ENCODE measurements around the gene PRELP. TPM values are rescaled to one million over a fixed set of nuclear protein-coding genes. Genes with fewer than 3 reads are reported as not detected.
"Not testable (repeated sequence)": the region's sequence is repeated elsewhere in the genome, so short reads cannot be mapped to it uniquely, and the experiment has no call there.

Gene PRELP
- total RNA-seq, 1 donor from 2014 or later: 1.5 TPM

DNA sequence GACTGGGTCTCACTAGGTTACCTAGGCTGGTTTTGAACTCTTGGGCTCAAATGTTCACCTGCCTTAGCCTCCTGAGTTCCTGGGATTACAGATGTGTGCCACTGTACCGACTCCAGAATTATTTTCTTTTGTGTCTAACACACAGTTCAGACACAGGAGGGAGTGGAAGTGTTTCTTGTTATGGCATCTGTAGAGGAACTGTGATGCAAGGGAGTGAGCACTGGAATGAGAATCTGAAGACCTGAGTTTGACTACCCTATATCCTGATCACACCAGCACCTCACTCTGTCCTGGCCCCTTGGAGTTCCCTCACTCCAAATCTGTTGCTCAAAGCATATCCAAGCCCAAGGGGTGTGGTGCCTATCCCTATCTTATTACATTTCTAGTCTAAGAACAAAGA lies 33.5 kb downstream of the PRELP start:
- ATAC-seq: no peak

DNA sequence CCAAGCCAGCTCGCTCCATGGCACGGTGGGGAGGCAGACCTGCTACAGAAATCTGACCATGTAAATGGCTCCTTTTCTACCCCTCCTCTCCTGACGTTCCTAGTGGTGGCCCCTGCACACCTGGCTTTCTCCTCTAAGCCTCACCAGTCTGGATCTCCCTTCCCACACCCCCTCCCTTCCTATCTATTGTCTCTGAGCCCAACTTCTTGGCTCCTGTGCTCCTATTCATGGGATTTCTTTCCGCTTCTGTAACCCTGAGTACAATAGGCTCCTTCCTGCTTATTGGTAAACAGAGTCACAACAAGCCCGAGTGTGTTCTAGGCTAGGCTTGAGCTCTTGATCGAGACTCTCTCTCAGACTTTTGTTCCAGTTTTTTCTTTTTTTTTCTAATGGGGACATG lies 35.9 kb downstream of the PRELP start:
- ATAC-seq: no peak

DNA sequence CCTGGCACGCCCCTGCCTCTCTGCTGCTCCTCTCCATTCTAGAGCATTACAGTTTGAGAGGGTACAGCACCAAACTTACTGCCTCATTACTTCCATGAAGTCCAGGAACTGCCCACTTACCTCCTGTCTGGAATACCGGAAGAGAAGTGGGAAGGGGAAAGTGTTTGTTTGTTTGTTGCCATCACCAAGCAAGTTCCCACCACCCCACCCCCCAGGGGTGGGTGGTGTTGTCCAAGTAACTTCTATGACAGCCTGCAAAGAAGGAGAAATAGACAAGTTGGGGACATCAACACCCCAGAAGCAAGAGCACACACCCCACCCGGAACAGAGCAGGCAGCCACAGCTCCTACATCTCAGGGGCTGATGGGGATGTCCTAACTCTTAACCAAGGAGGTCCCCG lies 36.3 kb downstream of the PRELP start:
- no peak for ATAC-seq

DNA sequence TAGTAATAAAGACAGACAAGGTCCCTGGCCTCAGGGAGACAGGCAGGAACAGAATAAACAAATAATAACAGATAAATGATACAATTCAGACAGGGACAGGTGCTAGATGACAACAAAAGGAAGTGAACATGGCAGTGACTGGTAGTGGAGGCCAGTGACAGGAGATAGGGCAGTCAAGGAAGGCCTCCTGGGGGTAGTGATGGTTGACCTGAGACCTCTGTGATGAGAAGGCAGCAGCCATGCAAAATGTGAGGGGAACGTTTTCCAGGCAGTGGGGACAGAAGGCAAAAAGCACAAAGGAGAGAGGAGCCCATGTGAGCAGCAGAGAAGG lies 36.9 kb downstream of the PRELP start:
- no peak for ATAC-seq

DNA sequence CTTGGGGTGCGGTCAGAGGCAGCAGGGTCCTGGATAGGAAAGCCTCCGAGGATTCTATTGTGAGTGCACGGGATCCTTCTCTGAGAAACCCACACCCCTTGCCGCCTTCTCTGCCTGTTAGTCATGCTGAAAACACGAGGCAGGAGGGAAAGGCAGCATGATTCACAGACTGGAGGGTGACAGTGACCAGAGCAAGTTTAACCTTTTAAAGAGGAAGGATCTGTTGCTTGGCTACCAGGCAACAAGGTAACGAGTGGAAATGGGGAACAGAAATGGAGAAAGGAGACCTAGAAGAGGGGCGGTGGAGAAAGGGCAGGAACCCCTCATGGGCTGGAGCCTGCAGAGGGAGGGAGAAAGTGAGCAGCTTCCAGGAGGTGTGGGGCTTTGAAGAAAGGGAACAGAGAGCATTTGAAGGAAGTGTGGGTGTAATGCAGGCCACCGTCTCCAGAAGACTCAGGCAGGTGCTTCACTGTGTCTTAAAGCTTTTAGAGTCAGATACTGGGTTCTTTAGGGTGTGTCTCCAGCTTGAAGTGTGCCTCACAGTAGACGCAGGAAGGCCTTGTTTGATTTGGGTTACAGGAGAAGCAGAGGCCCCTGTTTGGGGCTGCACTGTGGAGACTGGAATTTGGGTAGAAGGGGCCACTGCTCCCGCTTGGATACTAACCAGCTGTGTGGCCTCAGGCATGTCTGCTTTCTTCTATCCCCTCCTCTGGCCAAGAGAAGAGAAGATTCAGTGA lies 37.4 kb downstream of the PRELP start:
- ATAC-seq: peak; percentile 89

DNA sequence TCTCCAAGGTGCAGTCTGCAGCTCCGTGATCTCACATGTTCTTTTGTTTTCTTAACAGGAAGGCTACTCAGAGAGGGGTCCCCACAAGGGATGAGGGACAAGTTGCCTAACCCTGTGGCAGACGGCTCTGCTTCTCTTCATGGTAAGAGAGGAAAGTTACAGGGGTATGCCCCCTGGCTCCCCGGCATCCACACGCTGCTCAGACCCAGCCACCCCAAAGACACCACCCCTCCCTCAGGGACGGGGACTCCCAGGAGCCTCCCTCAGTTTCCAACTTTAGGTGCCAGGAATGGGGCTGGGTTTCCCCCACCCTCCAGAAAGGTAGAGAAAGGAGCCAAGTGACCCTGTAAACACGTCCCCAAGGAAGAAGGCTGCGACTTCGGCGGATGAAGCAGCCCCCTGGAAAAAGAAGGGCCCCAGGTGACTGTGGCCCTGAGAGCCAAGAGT lies 38.0 kb downstream of the PRELP start:
- no peak for ATAC-seq

DNA sequence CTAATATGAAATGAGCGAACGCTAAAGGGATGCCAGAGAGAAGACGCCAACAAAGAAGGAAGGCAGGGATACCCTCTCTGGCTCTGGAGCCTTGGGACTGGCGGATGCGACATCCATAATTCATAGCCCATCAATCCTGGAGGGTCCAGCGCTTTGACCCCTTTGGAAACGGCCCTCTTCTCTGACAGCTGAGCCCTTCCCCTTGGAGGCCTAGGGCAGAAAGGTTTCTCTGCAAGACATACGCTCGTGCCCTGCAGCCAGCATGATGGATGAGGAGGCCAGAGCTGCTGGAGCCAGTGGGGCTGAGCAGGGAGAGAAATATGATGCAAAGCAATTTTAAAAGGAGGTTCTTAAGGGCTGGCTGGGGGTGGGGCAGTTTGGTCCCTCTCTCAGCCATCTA lies 40.6 kb downstream of the PRELP start:
- no peak for ATAC-seq

DNA sequence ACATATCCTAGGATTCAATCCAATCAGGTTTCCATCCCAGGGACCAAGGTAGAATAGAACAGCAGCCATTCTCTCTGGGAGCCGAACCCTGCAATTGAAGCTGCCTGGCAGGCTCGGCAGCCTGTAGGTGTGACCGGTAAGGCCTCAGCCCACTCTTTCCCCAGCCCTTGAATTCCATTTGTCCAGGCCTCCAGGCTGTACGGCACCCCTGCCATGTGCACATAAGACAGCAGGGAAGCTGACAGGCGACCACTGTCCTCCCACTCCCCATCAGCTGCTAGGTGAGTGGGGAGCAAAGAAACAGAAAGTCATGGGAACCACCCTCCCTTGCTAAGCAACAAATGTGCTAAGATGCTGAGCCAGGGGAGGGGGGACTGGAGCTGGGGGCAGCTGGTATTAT lies 41.3 kb downstream of the PRELP start:
- no peak for ATAC-seq

DNA sequence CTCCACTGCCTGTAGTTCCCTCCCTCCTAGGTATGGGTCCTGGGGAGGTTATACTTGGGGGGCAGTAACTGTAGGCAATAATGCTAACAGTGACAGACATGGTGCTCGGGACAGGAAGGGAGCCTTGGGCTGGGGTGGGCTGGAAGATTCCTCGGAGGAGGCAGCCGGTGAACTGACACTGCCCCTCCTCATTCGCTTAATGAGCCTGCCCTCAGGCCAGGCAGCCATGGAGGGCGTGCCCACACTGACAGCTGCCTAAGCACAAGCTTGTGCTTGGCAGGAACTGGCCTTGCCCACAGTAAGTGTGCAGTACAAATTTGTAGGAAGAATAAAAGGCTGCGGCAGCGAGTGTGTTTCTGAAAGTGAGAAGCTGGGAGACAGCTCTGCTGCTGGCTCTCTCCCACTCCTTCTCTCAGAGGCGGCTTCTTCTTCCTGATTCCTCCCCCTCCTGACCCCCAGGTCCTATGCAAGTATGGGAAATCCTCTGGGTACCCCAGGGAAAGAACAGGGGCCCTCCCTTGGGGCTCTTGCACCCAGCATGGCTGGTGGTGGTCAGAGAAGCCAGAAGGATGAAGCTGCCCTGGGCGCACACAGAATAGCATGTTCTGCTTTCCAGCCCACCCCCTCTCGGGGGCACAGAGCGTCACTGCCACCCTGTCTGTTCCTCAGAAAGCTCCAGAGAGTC lies 42.0 kb downstream of the PRELP start:
- ATAC-seq: peak; percentile 30

DNA sequence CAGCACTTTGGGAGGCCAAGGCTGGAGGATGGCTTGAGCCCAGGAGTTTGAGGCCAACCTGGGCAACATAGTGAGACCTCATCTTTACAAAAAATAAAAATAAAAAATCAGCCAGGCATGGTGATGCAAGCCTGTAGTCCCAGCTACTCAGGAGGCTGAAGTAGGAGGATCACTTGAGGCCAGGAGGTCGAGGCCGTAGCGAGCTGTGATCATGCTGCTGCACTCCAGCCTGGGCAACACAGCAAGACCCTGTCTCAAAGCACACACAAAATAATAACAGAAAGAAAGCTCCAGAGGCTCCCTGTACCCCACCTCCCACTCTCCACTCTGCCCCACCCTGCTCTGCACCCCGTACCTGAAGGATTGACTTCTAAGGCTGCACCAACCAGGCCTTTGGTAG lies 42.5 kb downstream of the PRELP start:
- not testable (repeated sequence) for ATAC-seq

DNA sequence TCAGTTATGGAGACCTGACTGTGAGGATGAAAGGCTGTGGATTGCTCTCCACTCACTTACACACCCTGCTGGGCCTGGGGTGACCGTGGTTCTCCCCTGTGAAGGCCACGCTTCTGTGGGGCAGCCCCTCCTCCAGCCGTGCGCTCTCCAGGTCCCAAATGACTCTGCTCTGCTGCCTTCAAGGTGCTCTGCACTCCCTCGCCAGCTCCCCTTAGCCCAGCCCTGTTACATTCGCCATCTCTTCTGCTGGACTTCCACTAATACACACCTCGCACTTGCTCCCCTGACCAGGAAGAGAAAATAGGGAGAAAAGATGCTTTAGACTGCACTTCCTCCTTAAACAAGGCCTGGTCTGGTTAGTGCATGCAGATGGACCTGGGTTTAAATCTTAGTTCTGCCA lies 42.9 kb downstream of the PRELP start:
- no peak for ATAC-seq

DNA sequence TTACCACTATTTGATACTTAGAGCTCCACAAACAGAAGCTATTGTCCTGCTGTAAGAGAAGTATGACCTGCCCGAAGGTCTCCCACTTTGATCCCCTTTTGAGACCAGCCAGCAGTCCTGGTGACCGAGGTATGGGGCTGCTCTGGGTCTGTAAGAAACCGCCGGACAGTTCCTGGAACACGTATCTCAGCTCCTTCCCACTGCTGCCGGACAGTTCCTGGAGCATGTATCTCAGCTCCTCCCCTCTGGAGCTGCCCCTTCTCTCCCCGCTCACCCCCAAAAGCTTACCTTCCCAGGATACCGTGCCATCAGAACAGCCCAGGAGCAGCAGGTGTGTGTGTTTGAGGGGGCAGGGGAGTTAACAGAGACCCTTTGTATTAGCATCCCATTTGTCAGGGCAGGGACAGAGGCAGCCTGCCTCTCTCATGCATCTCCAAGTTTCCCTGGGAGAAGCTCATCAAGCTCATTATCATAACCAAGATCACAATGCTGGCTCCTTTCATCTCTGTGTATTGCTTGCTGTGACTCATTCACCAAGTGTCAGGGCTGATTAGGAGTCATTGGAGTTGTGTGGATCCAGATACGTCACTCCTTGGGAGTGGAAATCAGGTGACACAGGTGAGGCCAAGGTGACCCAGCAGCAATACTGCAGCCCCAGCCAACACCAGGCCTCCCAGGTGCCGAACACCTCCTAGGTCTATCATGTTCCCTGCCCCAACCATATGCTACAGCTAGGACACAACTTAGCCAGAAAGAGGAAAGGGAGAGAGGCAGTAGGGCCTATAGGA lies 43.6 kb downstream of the PRELP start:
- ATAC-seq: peak; percentile 91

DNA sequence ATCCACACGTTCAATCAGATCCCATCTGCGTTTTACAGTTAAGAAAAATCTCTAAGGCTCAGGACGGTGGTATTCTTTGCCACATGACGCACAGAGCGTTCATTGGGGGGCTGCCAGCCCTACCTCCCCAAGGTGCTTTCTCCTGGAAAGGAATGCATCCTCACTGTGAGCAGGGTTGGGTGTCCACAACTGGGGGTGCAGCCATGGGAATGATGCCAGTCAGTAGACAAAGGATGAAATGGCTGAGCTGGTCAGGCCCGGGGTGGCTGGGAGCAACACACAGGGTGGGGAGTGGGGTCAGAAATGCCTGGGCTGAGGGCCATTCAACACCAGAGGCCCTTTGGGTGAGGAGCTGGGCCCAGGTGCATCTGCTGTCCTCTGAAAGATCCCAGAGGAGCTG lies 44.3 kb downstream of the PRELP start:
- ATAC-seq: no peak

DNA sequence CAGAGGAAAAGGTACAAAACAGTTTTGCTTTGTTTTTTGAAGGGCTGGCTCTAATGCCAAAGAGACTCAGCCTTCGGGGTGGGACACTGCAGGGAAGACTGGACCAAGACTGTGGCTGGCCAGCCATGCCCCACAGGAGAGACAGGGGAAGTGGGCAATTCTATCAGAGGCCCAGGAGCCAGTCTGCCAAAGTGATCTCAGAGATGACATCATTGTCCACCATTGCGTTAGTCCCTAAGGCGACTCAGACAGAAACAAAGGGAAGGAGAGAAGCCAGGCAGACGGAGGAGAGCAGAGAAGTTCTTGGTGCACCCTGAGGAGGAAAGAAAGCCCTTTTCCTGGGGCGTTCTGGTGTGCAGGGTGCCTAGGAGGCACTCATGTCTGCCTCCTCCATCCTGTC lies 44.7 kb downstream of the PRELP start:
- peak; percentile 27 for ATAC-seq

DNA sequence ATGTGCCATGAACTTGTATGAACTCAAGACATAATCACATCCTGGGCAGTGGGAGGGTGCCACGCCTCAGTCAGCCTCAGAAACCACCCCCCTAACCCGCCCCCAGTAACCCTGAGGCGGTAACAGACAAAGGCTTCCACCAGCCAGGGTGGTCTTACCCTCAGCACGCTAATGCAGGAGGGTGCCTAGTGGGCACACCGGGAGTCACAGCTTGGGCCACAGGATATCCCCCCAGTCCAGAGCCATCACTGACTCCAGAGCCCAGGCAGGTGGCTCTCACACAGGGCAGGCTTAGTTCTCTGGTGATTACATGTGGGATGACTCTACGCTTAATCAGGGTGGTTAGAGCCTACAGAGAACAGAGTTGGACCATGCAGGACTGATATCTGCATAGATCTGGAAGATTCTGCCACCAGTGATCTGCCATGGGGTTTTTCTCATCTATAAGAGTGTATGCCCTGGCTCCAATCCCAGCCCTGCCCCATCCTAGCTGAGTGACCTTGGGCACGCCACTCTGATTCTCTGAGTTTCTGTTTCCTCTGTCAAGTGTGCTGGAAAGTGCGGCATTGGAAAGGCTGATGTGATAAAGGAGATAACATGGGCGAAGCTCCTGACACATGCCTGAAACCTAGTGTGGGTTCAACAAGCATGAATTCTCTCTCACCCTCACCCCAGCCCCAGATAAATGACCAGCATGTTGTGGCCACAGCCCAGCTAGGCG lies 45.6 kb downstream of the PRELP start:
- ATAC-seq: no peak

DNA sequence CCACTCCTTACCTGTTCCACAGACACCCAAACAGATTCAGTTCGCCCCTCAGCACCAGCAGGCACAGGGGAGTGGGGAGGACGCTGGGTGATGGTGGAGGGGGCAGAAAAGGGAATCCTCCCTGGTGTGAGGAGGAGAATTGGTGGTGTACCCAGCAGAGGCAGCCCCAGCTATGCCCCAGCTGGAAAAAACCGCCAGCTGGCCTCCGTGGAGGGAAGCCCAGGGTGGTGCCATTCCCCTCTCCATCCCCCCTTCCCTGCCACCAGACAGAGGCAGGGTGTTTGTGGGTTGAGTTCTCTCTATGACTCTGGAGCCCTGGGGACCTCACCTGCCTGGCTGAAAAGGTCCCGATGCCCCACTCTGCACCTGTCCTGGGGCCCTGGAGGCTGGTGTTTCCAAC lies 46.2 kb downstream of the PRELP start:
- no peak for ATAC-seq

DNA sequence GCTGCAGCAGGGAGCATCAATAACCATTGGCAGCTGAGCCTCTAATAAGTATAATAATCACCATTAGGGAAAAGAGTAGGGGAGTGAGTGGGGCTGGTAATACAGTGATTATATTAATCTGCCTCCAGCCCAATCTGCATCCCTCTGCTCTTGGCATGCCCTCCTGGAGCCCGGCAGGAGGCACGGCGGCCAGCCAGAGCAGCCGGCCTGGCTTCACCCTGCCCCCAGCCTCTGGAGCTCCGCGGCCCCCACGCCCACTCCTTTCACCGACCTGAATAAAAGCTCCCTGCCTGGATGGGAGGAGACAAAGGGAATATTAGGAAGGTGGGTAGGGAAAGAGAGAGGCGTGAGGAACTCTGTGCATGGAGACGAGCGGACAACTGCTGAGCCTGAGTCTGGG lies 46.6 kb downstream of the PRELP start:
- no peak for ATAC-seq

DNA sequence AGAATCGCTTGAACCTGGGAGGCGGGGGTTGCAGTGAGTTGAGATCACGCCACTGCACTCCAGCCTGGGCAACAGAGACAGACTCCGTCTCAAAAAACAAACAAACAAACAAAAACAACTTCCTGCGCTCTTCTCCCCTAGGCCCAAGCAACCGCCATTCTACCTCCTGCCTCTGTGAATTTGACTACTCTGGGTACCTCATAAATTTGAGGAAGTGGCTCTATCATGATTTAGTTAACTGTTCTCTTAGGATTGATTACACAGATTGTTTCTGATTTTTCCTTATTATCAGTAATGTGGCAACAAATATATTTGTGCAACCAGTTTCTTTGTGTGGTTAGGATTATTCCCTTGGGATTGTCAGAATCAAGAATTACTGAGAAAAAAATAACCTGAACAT lies 48.1 kb downstream of the PRELP start:
- ATAC-seq: no peak

DNA sequence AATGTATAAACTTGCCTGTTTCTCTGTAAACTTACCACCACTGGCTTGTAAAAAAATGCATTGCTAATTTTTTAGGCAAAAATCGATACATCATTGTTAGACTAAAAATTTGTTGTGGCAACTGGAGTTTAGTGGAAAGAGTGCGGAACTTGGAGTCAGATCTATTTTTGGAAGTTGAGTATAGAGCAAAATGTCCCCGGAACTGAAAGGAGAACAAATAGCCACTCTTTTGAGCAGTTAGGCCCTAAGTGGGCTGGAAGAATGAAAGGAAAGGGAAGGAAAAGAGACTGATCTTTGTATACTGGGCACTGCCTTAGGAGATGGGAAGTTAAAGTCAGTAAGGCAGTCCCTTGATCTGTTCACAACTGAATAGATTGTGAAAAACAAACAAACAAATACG lies 48.5 kb downstream of the PRELP start:
- no peak for ATAC-seq

DNA sequence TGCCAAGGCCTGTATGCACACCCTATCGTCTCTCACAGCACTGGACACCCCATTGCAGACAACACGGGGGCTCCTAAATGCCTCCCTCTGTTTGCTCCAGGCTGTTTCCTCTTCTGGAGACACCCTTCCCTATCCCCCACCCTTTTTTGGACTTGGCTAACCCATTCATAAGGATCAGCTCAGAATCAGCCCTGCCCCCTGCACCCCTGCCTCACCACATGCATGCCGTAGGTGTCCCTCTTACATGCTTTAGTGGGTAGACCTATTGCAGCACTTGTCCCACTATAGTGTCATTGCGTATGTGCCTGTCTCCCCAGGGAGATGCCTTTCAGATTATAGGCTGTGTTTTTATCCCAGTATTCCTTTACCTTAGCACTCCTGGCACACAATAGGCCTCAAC lies 49.2 kb downstream of the PRELP start:
- no peak for ATAC-seq

DNA sequence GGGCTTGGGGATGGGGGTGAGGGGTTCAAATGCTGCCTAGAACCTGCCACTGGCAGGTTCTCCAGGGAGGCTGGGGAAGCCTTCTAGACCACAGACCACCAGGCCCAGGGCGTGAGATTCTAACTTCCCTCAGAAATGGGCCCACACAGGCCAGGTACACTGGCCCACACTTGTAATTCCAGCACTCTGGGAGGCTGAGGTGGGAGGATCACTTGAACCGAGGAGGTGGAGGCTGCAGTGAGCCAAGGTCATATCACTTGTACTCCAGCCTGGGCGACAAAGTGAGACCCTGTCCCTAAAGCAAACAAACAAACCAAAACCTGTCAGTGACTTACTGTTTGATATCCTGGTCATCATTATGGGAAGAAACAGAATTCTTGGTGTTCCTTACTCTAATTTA lies 50.1 kb downstream of the PRELP start:
- ATAC-seq: no peak

DNA sequence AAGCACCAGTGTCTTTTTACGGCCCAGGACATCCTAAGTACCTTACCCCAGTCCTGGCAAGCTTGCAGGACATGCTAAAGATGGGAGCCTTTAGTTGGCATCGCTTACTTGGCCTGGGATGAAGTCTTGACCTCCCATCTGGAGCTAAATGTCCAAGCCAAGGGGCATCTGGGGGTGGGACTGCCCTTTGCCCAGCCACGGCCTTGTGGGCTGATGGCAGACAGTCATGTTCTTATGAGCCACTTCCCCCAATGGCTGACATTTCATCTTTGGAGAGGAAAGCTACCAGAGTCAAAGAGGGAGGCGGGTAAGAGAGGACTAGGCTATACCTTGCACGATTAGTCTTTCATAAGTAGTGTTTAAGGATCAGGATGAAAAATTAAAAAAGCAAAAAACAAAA lies 50.5 kb downstream of the PRELP start:
- ATAC-seq: no peak

DNA sequence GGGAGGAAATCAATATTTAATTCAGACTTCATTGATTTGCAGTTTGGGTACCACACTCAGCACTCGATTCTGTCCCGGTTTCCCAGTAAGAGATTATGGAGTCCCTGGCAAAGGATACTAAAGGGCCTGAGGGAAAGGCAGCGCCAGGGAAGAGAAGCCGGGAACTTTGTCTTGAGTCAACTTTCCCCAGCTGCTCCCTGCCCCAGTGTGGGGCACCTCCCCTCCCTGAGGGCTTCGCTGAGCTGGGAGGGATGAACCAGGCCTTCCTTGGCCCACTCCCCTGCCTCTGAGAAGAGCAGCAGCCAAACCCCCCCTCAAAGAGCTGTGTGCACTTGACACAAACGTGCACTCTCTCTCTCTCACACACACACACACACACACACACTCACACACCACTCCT lies 51.0 kb downstream of the PRELP start:
- peak; percentile 57 for ATAC-seq

All from esophagus mucosa (tissue), 1 donor.